Skeletal muscle satellite cell (primary cell): ENCODE data around the gene ZNF30. TPM values are rescaled to one million over a fixed set of nuclear protein-coding genes. Genes with fewer than 3 reads are reported as not detected.
"Not testable (repeated sequence)": the region's sequence is repeated elsewhere in the genome, so short reads cannot be mapped to it uniquely, and the experiment has no call there.

ENCODE experiments used
- H3K27me3 ChIP-seq: 2 replicates; pipeline ENCODE4 v1.7.0; 2013; ENCODE audit warnings: low read length; ENCODE audit not compliant: control insufficient read depth, insufficient read depth
- H3K36me3 ChIP-seq: 2 replicates; pipeline ENCODE4 v1.7.0; 2013; ENCODE audit warnings: mild to moderate bottlenecking, control low read depth, low read length; ENCODE audit not compliant: insufficient read depth
- H3K4me1 ChIP-seq: 2 replicates; pipeline ENCODE4 v1.7.0; 2013; ENCODE audit warnings: low read length; ENCODE audit not compliant: control insufficient read depth, insufficient read depth
- H3K4me2 ChIP-seq: 2 replicates; pipeline ENCODE4 v1.7.0; 2013; ENCODE audit warnings: mild to moderate bottlenecking, low read length
- H3K4me3 ChIP-seq: 2 replicates; pipeline ENCODE4 v1.7.0; 2013; ENCODE audit warnings: low read length
- H3K9ac ChIP-seq: 2 replicates; pipeline ENCODE4 v1.7.0; 2013; ENCODE audit warnings: mild to moderate bottlenecking, low read depth, low read length, moderate library complexity
- H3K9me3 ChIP-seq: replicated peaks from 2 replicates; pipeline ENCODE4 v1.7.0; 2013; ENCODE audit warnings: mild to moderate bottlenecking, control low read depth, low read length
- total RNA-seq: library from RNA; depleted of rRNA; stranded (reverse); fragments of >200 nt; gene quantifications from 2 replicates; pipeline ENCODE4 v1.2.3, GENCODE V29; 2012; rRNA removed

ZNF30 gene
- total RNA-seq = 1.7 and 2.5 TPM in 2 replicates

DNA sequence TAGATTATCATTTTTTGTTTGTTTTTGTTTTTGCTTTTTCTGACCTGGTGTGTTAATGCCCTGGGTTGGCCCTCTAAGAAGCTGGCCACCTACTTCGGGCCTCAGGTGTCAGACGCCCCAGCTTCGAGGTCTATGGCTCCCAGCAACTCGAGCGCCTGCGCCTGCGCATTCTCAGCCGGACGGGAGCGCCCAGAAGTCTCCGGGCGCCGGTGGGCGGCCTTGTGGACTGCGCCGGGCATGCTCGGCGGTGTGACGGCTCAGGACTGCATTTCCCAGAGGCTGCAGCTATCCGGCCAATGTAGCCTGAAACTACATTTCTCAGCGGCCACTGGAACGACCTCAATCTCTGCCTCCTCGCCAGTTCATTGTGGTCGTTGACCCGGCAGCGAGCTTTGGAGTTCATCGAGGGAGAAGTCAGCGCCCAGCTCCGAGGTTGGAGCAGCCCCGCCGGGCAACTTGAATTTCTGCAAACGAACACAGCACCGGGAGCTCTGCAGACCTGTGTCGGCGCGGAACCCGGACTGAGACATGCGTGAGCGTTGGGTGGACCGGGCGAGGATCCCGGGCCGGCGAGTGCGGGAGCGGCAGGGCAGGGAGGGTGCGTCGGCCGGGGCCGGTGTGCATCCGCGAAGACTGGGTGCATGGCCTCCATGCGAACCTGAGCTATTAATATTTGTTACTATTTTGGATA lies at the start of gene ZNF30:
ZNF30 (plus strand) TSS at position 219 of the 691 bp plus-strand sequence. CDS start 3,045 bp downstream, outside the sequence.
- Histone ChIP-seq H3K27me3 (no peaks in the 10 kb centered on the region), H3K9me3 (no peaks in the 10 kb centered on the region), H3K4me1 (no peaks in the 10 kb centered on the region), H3K36me3 (no peaks in the 10 kb centered on the region), H3K9ac (peak within 1 kb of the TSS; percentile 77), H3K4me3 (peak within 1 kb of the TSS; percentile 86), H3K4me2 (peak within 1 kb of the TSS; percentile 86)

DNA sequence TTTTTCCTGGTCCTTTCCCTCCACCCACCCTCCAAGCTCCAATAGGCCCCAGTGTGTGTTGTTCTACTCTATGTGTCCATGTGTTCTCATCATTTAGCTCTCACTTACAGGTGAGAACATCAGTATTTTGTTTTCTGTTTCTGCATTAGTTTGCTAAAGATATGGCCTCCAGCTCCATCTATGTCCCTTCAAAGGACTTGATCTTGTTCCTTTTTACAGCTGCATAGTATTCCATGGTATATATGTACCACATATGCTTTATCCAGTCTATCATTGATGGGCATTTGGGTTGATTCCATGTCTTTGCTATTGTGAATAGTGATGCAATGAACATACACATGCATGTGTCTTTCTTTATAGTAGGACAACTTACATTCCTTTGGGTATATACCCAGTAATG lies 47.1 kb upstream of the ZNF30 start:
- Histone ChIP-seq H3K9me3 (no peaks in the 10 kb centered on the region), H3K9ac (no peak overlapping the region), H3K4me3 (no peak overlapping the region), H3K36me3 (no peaks in the 10 kb centered on the region), H3K4me2 (no peak overlapping the region), H3K27me3 (no peaks in the 10 kb centered on the region), H3K4me1 (no peaks in the 10 kb centered on the region)

- no peak overlapping the region for H3K4me3 ChIP-seq
- H3K4me2 ChIP-seq = no peak overlapping the region
- H3K4me1 ChIP-seq = no peaks in the 10 kb centered on the region
- no peaks in the 10 kb centered on the region for H3K9me3 ChIP-seq
- H3K9ac ChIP-seq = no peak overlapping the region
- no peaks in the 10 kb centered on the region for H3K36me3 ChIP-seq
- no peaks in the 10 kb centered on the region for H3K27me3 ChIP-seq
These were observed 46.7 kb upstream of the ZNF30 start for GRCh38 chr19:34880034-34880433.

DNA sequence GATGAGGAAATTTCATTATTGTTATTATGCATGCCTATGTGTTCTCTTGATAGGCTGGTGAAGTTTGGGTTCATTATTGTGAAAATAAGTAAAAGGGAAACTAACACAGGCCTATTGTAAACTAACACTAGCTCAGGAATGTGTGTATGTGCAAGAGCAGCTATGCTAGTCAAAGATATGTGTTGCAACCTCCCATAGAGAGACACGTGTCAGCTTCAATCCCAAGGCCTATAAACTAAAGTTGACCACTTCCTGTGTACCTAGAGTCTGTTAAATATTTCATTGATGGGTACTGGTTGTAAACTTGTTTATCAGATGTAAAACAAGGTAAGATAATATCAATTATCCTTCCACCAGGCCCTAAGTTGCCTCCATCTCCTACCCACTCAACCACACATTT lies 44.7 kb upstream of the ZNF30 start:
- Histone ChIP-seq H3K27me3 (no peaks in the 10 kb centered on the region), H3K36me3 (no peaks in the 10 kb centered on the region), H3K4me3 (no peak overlapping the region), H3K4me2 (no peak overlapping the region), H3K9ac (no peak overlapping the region), H3K9me3 (no peaks in the 10 kb centered on the region), H3K4me1 (no peaks in the 10 kb centered on the region)

DNA sequence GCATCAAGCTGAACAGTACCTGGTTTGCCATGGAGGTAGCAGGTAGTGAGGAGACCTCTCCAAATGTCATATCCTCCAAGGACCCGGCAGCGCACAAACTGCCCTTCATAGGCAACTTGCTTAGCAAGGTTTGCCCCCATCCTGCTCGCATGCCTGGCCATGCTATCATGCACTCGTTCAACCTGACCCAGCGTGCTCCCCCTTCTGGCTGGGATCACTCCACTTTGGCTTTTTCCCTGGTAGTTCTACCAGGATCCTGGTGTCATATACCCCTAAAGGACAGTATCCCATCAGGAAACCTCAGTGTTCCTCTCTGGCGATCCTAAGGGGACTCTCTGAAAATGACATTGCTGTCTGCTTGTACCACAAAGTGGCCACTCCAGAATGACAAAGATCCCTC lies 38.6 kb upstream of the ZNF30 start:
- H3K4me1 ChIP-seq = no peaks in the 10 kb centered on the region
- no peaks in the 10 kb centered on the region for H3K27me3 ChIP-seq
- H3K4me3 ChIP-seq = no peak overlapping the region
- no peaks in the 10 kb centered on the region for H3K9me3 ChIP-seq
- H3K4me2 ChIP-seq = no peak overlapping the region
- no peak overlapping the region for H3K9ac ChIP-seq
- no peaks in the 10 kb centered on the region for H3K36me3 ChIP-seq

- H3K9me3 ChIP-seq = no peaks in the 10 kb centered on the region
- no peaks in the 10 kb centered on the region for H3K4me1 ChIP-seq
- H3K4me2 ChIP-seq = no peak overlapping the region
- no peak overlapping the region for H3K4me3 ChIP-seq
- H3K9ac ChIP-seq = no peak overlapping the region
- H3K36me3 ChIP-seq = no peaks in the 10 kb centered on the region
- peaks cover 5% of the 10 kb centered on the region for H3K27me3 ChIP-seq
These were observed 26.5 kb upstream of the ZNF30 start for GRCh38 chr19:34900245-34900644.

GRCh38 chr19:34904664-34905527 lies 21.8 kb upstream of the ZNF30 start:
- H3K36me3 ChIP-seq = no peaks in the 10 kb centered on the region
- no peak overlapping the region for H3K4me3 ChIP-seq
- H3K4me2 ChIP-seq = no peak overlapping the region
- H3K4me1 ChIP-seq = no peaks in the 10 kb centered on the region
- no peaks in the 10 kb centered on the region for H3K9me3 ChIP-seq
- peaks cover 8% of the 10 kb centered on the region for H3K27me3 ChIP-seq
- H3K9ac ChIP-seq = no peak overlapping the region

GRCh38 chr19:34910770-34911169 lies 15.9 kb upstream of the ZNF30 start:
- Histone ChIP-seq H3K9me3 (no peaks in the 10 kb centered on the region), H3K4me3 (no peak overlapping the region), H3K4me2 (no peak overlapping the region), H3K9ac (no peak overlapping the region), H3K36me3 (no peaks in the 10 kb centered on the region), H3K27me3 (no peaks in the 10 kb centered on the region), H3K4me1 (no peaks in the 10 kb centered on the region)

- not testable (repeated sequence) for H3K27me3 ChIP-seq, H3K4me3 ChIP-seq, H3K9ac ChIP-seq, H3K4me1 ChIP-seq, H3K9me3 ChIP-seq, H3K4me2 ChIP-seq, H3K36me3 ChIP-seq
These were observed 9.6 kb upstream of the ZNF30 start for GRCh38 chr19:34917144-34917543.

- no peaks in the 10 kb centered on the region for H3K27me3 ChIP-seq
- H3K36me3 ChIP-seq = no peaks in the 10 kb centered on the region
- no peak overlapping the region for H3K9ac ChIP-seq
- H3K4me3 ChIP-seq = no peak overlapping the region
- H3K4me2 ChIP-seq = no peak overlapping the region
- no peaks in the 10 kb centered on the region for H3K4me1 ChIP-seq
- H3K9me3 ChIP-seq = peaks cover 3% of the 10 kb centered on the region
These were observed 8.5 kb upstream of the ZNF30 start for GRCh38 chr19:34918190-34918589.

DNA sequence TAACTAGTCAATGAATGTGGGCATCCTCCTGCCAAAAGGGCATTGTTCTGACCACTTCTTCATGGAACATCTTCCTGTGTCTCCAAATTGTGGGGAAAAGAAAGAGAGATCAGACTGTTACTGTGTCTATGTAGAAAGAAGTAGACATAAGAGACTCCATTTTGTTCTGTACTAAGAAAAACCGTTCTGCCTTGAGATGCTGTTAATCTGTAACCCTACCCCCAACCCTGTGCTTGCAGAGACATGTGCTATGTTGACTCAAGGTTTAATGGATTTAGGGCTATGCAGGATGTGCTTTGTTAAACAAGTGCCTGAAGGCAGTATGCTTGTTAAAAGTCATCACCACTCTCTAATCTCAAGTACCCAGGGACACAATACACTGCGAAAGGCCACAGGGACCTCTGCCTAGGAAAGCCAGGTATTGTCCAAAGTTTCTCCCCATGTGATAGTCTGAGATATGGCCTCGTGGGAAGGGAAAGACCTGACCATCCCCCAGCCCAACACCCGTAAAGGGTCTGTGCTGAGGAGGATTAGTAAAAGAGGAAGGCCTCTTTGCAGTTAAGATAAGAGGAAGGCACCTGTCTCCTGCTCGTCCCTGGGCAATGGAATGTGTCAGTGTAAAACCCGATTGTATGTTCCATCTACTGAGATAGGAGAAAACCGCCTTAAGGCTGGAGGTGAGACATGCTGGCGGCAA lies 6.5 kb upstream of the ZNF30 start:
- H3K27me3 ChIP-seq, H3K9ac ChIP-seq, H3K9me3 ChIP-seq, H3K4me2 ChIP-seq, H3K4me3 ChIP-seq, H3K4me1 ChIP-seq, H3K36me3 ChIP-seq: not testable (repeated sequence)
